Peyer's patch (tissue), 4 donors: ENCODE measurements around the gene LSR.

Experiments used
- CTCF ChIP-seq, 6 experiments: fragments of 450-650 bp in 4 of 6; fragments of 200-600 bp in 2 of 6; sonication (generic) in 1 of 6; IDR thresholded peaks; one replicate each; pipeline ENCODE4 v1.5.1; 2017 to 2019; ENCODE audit warnings: antibody characterized with exemption in 6 of 6, mild to moderate bottlenecking in 3 of 6, moderate library complexity in 1 of 6
- POLR2A ChIP-seq, 2 donors: fragments of 450-650 bp; IDR thresholded peaks; one replicate each; pipeline ENCODE4 v1.5.1; 2017; ENCODE audit warnings: antibody characterized with exemption in 2 of 2, mild to moderate bottlenecking in 2 of 2, moderate library complexity in 2 of 2

- TF ChIP-seq POLR2A (IDR thresholded peaks at IDR 0.05), result no peak
- no peak for TF ChIP-seq CTCF (IDR thresholded peaks at IDR 0.05)
Measured at GRCh38 chr19:35310331-35310730, 61.5 kb downstream of the LSR start.
